NT2/D1 (cell line): ENCODE data around the gene NCMAP.

ENCODE experiments used
- DNase-seq: peaks from one replicate; pipeline ENCODE4 v3.0.0-alpha.2; 2011; ENCODE audit warnings: low read depth, low spot score
- H3K27me3 ChIP-seq: 2 replicates; pipeline ENCODE4 v1.6.0; 2011; ENCODE audit warnings: mild to moderate bottlenecking; ENCODE audit not compliant: insufficient read length, insufficient read depth
- H3K36me3 ChIP-seq: 2 replicates; pipeline ENCODE4 v1.6.1; 2011; ENCODE audit warnings: mild to moderate bottlenecking, low read length, mixed read lengths; ENCODE audit not compliant: insufficient read depth, insufficient read length
- H3K4me1 ChIP-seq: 2 replicates; pipeline ENCODE4 v1.5.1; 2011; ENCODE audit not compliant: insufficient read depth, insufficient read length
- H3K4me3 ChIP-seq: 2 replicates; pipeline ENCODE4 v1.5.1; 2011; ENCODE audit warnings: low read depth; ENCODE audit not compliant: insufficient read length
- H3K9ac ChIP-seq: 2 replicates; pipeline ENCODE4 v1.6.0; 2011; ENCODE audit warnings: low read depth; ENCODE audit not compliant: insufficient read length
- H3K9me3 ChIP-seq: 2 replicates; pipeline ENCODE4 v1.5.1; 2011; ENCODE audit warnings: mild to moderate bottlenecking, low read length; ENCODE audit not compliant: insufficient read depth
- SUZ12 ChIP-seq: IDR thresholded peaks from 2 replicates; pipeline ENCODE4 v1.6.1; 2011; ENCODE audit not compliant: insufficient read length, insufficient read depth; ENCODE audit errors: extremely low read depth
- YY1 ChIP-seq: IDR thresholded peaks from 2 replicates; pipeline ENCODE4 v1.6.1; 2011; ENCODE audit not compliant: insufficient read length, insufficient read depth
- ZNF274 ChIP-seq: IDR thresholded peaks from 2 replicates; pipeline ENCODE4 v1.6.1; 2011; ENCODE audit warnings: mild to moderate bottlenecking, low read depth, low read length

Gene NCMAP

GRCh38 chr1:24657781-24658180 lies 101.9 kb downstream of the NCMAP start:
- Histone ChIP-seq H3K9me3 (no peaks in the 10 kb centered on the region), H3K27me3 (no peaks in the 10 kb centered on the region), H3K4me1 (no peaks in the 10 kb centered on the region), H3K4me3 (no peak overlapping the region), H3K9ac (no peak overlapping the region), H3K36me3 (peaks cover 100% of the 10 kb centered on the region)
- TF ChIP-seq ZNF274, result no peak
- TF ChIP-seq YY1, result no peak
- no peak for TF ChIP-seq SUZ12
- no peak for DNase-seq
